ENCODE data around the gene FBXO44.
A peak's percentile ranks its signal among the peaks of the same experiment; 100 is the strongest.

The FBXO44 gene

DNA sequence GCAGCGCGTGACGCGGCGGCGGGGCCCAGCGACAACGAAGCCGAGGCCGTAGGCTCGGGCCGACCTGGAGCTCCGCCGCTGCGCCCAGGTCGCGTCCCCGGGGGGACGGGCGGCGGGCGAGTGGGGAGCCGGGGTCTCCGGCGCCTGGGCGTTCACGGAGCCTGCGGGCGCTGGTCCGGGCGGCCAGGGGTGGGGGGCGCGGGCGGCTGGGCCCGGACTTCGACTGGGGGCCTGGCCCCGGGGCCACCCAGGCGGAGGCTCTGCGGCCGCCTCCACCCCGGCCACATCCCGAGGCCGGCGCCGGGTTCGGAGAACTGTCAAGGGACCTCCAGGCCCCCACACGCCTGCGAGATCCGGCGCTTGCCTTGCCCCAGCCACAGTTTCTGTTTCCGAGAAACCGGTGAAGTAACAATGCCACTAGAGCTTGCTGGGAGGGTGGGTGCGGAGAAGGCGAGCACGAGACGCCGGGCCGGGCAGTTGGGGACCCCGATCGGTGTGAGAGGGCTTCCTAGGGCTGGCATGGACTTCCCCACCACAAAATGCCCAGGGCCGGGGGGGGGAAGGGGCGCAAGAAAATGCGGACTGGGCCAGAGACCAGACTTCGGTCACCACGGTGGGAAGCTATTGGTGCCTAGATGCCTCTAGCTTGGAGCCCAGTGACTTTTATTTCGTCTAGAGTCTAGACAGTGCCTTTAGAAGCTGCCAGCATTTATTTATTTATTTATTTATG lies 9.8 kb downstream of the FBXO44 start:
- H3K27me3 ChIP-seq (ENCODE audit: insufficient read depth, poor library complexity, severe bottlenecking): no peaks in the 10 kb centered on the region
- DNase-seq (ENCODE audit: low read depth in 1 of 2, low spot score in 1 of 2): peak in 1 of 2 experiments; percentile 51
- peak overlapping the region; percentile 69 for H3K27ac ChIP-seq (replicated peaks)
- no peak for TF ChIP-seq GABPA (IDR thresholded peaks at IDR 0.05; ENCODE audit: low read depth)
- TF ChIP-seq REST (IDR thresholded peaks at IDR 0.05; ENCODE audit: insufficient replicate concordance, low read depth): no peak
- TF ChIP-seq POLR2AphosphoS5 (IDR thresholded peaks at IDR 0.05; ENCODE audit: low read depth): no peak
- no peak for TF ChIP-seq SPI1 (IDR thresholded peaks at IDR 0.05; ENCODE audit: borderline replicate concordance, low read depth)
- TF ChIP-seq CTCF (IDR thresholded peaks at IDR 0.05; ENCODE audit: insufficient read depth, low read length): no peak
- peak overlapping the region; percentile 50 for H3K4me3 ChIP-seq (replicated peaks; ENCODE audit: insufficient read depth, low read length)

GRCh38 chr1:11668516-11668915 lies 13.8 kb downstream of the FBXO44 start:
- no peak for DNase-seq (ENCODE audit: low read depth in 1 of 2, low spot score in 1 of 2)
- Histone ChIP-seq H3K27ac (replicated peaks) (no peak overlapping the region), H3K27me3 (ENCODE audit: insufficient read depth, poor library complexity, severe bottlenecking) (no peaks in the 10 kb centered on the region), H3K4me3 (replicated peaks; ENCODE audit: insufficient read depth, low read length) (no peak overlapping the region)
- TF ChIP-seq REST (IDR thresholded peaks at IDR 0.05; ENCODE audit: insufficient replicate concordance, low read depth): no peak
- no peak for TF ChIP-seq GABPA (IDR thresholded peaks at IDR 0.05; ENCODE audit: low read depth)
- no peak for TF ChIP-seq CTCF (IDR thresholded peaks at IDR 0.05; ENCODE audit: insufficient read depth, low read length)
- no peak for TF ChIP-seq SPI1 (IDR thresholded peaks at IDR 0.05; ENCODE audit: borderline replicate concordance, low read depth)
- TF ChIP-seq POLR2AphosphoS5 (IDR thresholded peaks at IDR 0.05; ENCODE audit: low read depth): no peak

DNA sequence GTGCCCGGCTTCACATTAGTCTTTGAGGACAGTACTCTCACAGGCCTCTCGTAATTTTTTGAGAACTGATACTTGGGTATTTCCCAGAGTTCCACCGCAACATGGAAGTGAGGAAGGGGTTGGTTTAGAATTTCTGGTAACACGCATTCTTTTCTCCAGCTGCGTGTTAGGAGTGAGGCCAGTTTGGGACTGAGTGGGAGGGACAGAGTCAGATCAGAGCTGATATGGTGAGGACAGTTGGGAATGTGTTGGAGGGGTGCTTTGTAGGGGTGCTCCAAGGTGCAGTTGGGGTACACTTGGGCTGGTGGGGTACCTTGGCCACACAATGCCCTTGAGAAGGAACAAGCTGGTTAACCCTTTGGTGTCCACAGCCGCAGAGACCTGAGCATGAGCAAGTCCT lies 16.1 kb downstream of the FBXO44 start:
- no peak for DNase-seq (ENCODE audit: low read depth in 1 of 2, low spot score in 1 of 2)
- Histone ChIP-seq H3K27ac (replicated peaks) (no peak overlapping the region), H3K4me3 (replicated peaks; ENCODE audit: insufficient read depth, low read length) (no peak overlapping the region), H3K27me3 (ENCODE audit: insufficient read depth, poor library complexity, severe bottlenecking) (no peaks in the 10 kb centered on the region)
- TF ChIP-seq CTCF (IDR thresholded peaks at IDR 0.05; ENCODE audit: insufficient read depth, low read length) (no peak), REST (IDR thresholded peaks at IDR 0.05; ENCODE audit: insufficient replicate concordance, low read depth) (no peak), SPI1 (IDR thresholded peaks at IDR 0.05; ENCODE audit: borderline replicate concordance, low read depth) (no peak), GABPA (IDR thresholded peaks at IDR 0.05; ENCODE audit: low read depth) (no peak), POLR2AphosphoS5 (IDR thresholded peaks at IDR 0.05; ENCODE audit: low read depth) (no peak)

All from HL-60 (cell line).